ENCODE measurements around the gene C12orf43. TPM values are rescaled to one million over a fixed set of nuclear protein-coding genes. Genes with fewer than 3 reads are reported as not detected.

Gene C12orf43
- total RNA-seq, 4 donors from 2014 or later = 7.0 to 32.2 (median 18.0) TPM

DNA sequence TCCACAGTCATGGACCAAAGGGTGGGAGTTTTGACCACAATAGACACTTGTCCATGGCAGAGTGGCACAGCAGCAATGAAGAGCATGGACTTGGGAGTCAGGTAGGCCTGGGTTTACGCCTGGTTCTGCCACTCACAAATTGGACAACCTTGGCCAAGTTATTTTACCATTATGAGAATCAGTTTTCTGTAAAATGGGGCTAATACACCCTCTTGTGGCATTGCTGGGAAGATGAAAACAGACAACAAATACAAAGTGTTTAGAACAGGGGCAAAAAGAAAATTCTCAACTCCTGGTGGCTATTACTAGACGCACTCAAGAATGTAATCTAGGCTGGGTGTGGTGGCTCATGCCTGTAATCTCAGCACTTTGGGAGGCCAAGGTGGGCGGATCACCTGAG is 2.6 kb downstream of the C12orf43 start:
- H3K36me3 ChIP-seq = peaks cover 0 to 6% (median 2%) of the 10 kb centered on the region in 4 donors
- intact Hi-C loops (cut with DNase I; ENCODE audit: low total_unique reads) = no loop called here

GRCh38 chr12:121011820-121012219 is 4.5 kb downstream of the C12orf43 start:
- no peak for DNase-seq
- H3K36me3 ChIP-seq = peaks cover 0 to 8% (median 2%) of the 10 kb centered on the region in 4 donors
- H3K27me3 ChIP-seq = no peaks in the 10 kb centered on the region
- peaks cover 7 to 12% (median 9%) of the 10 kb centered on the region in 4 donors for H3K4me1 ChIP-seq
- in situ Hi-C loops (cut with MboI; ENCODE audit: low pct_ligation_motif_present in 1 of 4, low pct_unique_long_range_greater_than_20kb in 1 of 4, low sequenced_read_pairs in 3 of 4) = no loop called here
- H3K9me3 ChIP-seq = no peaks in the 10 kb centered on the region
- TF ChIP-seq POLR2A (IDR thresholded peaks at IDR 0.05) (no peak), EP300 (IDR thresholded peaks at IDR 0.05; ENCODE audit: low read depth) (no peak), POLR2AphosphoS5 (IDR thresholded peaks at IDR 0.05) (no peak)
- TF ChIP-seq, protein P1, sequence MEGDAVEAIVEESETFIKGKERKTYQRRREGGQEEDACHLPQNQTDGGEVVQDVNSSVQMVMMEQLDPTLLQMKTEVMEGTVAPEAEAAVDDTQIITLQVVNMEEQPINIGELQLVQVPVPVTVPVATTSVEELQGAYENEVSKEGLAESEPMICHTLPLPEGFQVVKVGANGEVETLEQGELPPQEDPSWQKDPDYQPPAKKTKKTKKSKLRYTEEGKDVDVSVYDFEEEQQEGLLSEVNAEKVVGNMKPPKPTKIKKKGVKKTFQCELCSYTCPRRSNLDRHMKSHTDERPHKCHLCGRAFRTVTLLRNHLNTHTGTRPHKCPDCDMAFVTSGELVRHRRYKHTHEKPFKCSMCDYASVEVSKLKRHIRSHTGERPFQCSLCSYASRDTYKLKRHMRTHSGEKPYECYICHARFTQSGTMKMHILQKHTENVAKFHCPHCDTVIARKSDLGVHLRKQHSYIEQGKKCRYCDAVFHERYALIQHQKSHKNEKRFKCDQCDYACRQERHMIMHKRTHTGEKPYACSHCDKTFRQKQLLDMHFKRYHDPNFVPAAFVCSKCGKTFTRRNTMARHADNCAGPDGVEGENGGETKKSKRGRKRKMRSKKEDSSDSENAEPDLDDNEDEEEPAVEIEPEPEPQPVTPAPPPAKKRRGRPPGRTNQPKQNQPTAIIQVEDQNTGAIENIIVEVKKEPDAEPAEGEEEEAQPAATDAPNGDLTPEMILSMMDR (IDR thresholded peaks at IDR 0.05) = no peak
- intact Hi-C loops (cut with DNase I; ENCODE audit: low total_unique reads) = no loop called here
- 57 to 76% methylated on average over 2 to 6 of the region's 6 CpGs for WGBS, 2 donors (ENCODE audit: low coverage in 1 of 2)
- no peak overlapping the region for H3K27ac ChIP-seq
- H3K4me3 ChIP-seq = no peak overlapping the region

More for the DNA sequence above, 2.6 kb downstream of the C12orf43 start:
- H3K27me3 ChIP-seq = no peaks in the 10 kb centered on the region
- H3K9me3 ChIP-seq = no peaks in the 10 kb centered on the region
- no peak for TF ChIP-seq POLR2A (IDR thresholded peaks at IDR 0.05)
- TF ChIP-seq, protein P1 (IDR thresholded peaks at IDR 0.05) = no peak
- TF ChIP-seq POLR2AphosphoS5 (IDR thresholded peaks at IDR 0.05) = no peak
- TF ChIP-seq EP300 (IDR thresholded peaks at IDR 0.05; ENCODE audit: low read depth) = no peak
- no peak overlapping the region for H3K27ac ChIP-seq
- in situ Hi-C loops (cut with MboI; ENCODE audit: low pct_ligation_motif_present in 1 of 4, low pct_unique_long_range_greater_than_20kb in 1 of 4, low sequenced_read_pairs in 3 of 4) = no loop called here
- H3K4me3 ChIP-seq = no peak overlapping the region
- WGBS, 2 donors (ENCODE audit: low coverage in 1 of 2) = 73 to 86% methylated on average over 1 to 3 of the region's 3 CpGs
- DNase-seq = no peak
- H3K4me1 ChIP-seq = peaks cover 7 to 12% (median 9%) of the 10 kb centered on the region in 4 donors

DNA sequence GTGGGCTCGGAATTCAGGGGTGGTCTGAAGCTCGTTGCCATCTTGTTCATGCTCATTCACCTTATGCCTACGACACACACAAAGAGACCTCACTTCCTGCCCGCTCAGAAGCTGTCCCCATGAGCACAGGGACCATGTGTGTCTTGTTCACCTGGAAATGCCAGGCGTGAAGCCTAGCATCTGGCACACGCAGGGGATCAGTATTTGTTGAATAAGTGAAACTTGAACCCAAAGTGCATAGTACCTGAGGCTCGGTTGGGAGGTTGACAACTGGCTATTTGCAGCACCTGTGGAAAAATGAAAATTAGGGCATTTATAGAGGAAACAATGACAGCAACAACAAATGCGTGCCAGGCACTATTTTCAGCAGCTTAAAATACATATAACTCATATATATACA is 5.4 kb downstream of the C12orf43 start:
- peaks cover 7 to 11% (median 8%) of the 10 kb centered on the region in 4 donors for H3K4me1 ChIP-seq
- in situ Hi-C loops (cut with MboI; ENCODE audit: low pct_ligation_motif_present in 1 of 4, low pct_unique_long_range_greater_than_20kb in 1 of 4, low sequenced_read_pairs in 3 of 4) (no loop called here), intact Hi-C loops (cut with DNase I; ENCODE audit: low total_unique reads) (no loop called here)
- 83 to 89% methylated on average over 2 to 8 of the region's 8 CpGs for WGBS, 2 donors (ENCODE audit: low coverage in 1 of 2)
- no peak for DNase-seq
- TF ChIP-seq POLR2A (IDR thresholded peaks at IDR 0.05) (no peak), EP300 (IDR thresholded peaks at IDR 0.05; ENCODE audit: low read depth) (no peak), POLR2AphosphoS5 (IDR thresholded peaks at IDR 0.05) (no peak)
- TF ChIP-seq, protein P1 (IDR thresholded peaks at IDR 0.05) = no peak
- H3K9me3 ChIP-seq = no peaks in the 10 kb centered on the region
- H3K27ac ChIP-seq = no peak overlapping the region
- peaks cover 0 to 8% (median 2%) of the 10 kb centered on the region in 4 donors for H3K36me3 ChIP-seq
- H3K4me3 ChIP-seq = no peak overlapping the region
- H3K27me3 ChIP-seq = no peaks in the 10 kb centered on the region

- H3K27me3 ChIP-seq = no peaks in the 10 kb centered on the region
- WGBS, 2 donors (ENCODE audit: low coverage in 1 of 2) = 47% methylated on average over 10 of the region's 10 CpGs; no CpG with 5 or more reads in 1 of the 2 donors
- no peaks in the 10 kb centered on the region for H3K4me1 ChIP-seq
- intact Hi-C loops (cut with DNase I; ENCODE audit: low total_unique reads) = no loop called here
- peaks cover 0 to 8% (median 2%) of the 10 kb centered on the region in 4 donors for H3K36me3 ChIP-seq
- no peak overlapping the region for H3K27ac ChIP-seq
- peak; percentile 72 for DNase-seq
- in situ Hi-C loops (cut with MboI; ENCODE audit: low pct_ligation_motif_present in 1 of 4, low pct_unique_long_range_greater_than_20kb in 1 of 4, low sequenced_read_pairs in 3 of 4) = no loop called here
- TF ChIP-seq POLR2A (IDR thresholded peaks at IDR 0.05) = no peak
- no peak for TF ChIP-seq EP300 (IDR thresholded peaks at IDR 0.05; ENCODE audit: low read depth)
- no peak for TF ChIP-seq POLR2AphosphoS5 (IDR thresholded peaks at IDR 0.05)
- TF ChIP-seq, protein P1 (IDR thresholded peaks at IDR 0.05) = peak; percentile 31 to 73 (median 46)
- H3K4me3 ChIP-seq = no peak overlapping the region
- no peaks in the 10 kb centered on the region for H3K9me3 ChIP-seq
Observed at GRCh38 chr12:121009741-121010140, 6.5 kb downstream of the C12orf43 start.
